ENCODE data around the gene AKR7A2. TPM values are rescaled to one million over a fixed set of nuclear protein-coding genes. Genes with fewer than 3 reads are reported as not detected.

Gene AKR7A2
- total and polyA plus RNA-seq, 12 donors, result 6.8 to 48.5 (median 43.0) TPM

- intact Hi-C loops (cut with DNase I), result no loop called here
- peaks cover 5 to 100% (median 42%) of the 10 kb centered on the region in 9 donors for H3K36me3 ChIP-seq
- no peak for DNase-seq
Observed at GRCh38 chr1:19351873-19352272, 39.9 kb upstream of the AKR7A2 start.

DNA sequence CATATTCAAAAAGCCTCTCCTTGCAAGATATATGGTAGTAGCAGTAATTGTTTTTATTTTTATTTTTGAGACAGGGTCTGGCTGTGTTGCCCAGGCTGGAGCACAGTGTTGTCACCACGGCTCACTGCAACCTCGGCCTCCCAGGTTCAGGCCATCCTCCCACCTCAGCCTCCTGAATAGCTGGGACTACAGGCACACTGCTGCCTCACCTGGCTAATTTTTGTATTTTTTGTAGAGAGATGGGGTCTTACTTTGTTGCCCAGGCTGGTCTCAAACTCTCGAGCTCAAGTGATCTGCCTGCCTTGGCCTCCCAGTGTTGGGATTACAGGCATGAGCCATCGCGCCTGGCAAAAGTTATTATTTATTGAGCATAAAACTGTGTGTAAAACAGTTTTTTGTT is 38.6 kb upstream of the AKR7A2 start:
- intact Hi-C loops (cut with DNase I), result no loop called here

More at GRCh38 chr1:19351873-19352272, 39.9 kb upstream of the AKR7A2 start:
- Histone ChIP-seq H3K4me3 (no peak overlapping the region), H3K27me3 (no peaks in the 10 kb centered on the region), H3K4me1 (peaks cover 0 to 19% (median 0%) of the 10 kb centered on the region in 9 donors), H3K9me3 (no peaks in the 10 kb centered on the region), H3K27ac (no peak overlapping the region)
- 76 to 85% methylated on average over 10 of the region's 10 CpGs for WGBS, 2 donors
- ATAC-seq, result peak in 2 of 8 donors; percentile 36 to 38
- TF ChIP-seq, protein P1, sequence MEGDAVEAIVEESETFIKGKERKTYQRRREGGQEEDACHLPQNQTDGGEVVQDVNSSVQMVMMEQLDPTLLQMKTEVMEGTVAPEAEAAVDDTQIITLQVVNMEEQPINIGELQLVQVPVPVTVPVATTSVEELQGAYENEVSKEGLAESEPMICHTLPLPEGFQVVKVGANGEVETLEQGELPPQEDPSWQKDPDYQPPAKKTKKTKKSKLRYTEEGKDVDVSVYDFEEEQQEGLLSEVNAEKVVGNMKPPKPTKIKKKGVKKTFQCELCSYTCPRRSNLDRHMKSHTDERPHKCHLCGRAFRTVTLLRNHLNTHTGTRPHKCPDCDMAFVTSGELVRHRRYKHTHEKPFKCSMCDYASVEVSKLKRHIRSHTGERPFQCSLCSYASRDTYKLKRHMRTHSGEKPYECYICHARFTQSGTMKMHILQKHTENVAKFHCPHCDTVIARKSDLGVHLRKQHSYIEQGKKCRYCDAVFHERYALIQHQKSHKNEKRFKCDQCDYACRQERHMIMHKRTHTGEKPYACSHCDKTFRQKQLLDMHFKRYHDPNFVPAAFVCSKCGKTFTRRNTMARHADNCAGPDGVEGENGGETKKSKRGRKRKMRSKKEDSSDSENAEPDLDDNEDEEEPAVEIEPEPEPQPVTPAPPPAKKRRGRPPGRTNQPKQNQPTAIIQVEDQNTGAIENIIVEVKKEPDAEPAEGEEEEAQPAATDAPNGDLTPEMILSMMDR (IDR thresholded peaks at IDR 0.05), result no peak

DNA sequence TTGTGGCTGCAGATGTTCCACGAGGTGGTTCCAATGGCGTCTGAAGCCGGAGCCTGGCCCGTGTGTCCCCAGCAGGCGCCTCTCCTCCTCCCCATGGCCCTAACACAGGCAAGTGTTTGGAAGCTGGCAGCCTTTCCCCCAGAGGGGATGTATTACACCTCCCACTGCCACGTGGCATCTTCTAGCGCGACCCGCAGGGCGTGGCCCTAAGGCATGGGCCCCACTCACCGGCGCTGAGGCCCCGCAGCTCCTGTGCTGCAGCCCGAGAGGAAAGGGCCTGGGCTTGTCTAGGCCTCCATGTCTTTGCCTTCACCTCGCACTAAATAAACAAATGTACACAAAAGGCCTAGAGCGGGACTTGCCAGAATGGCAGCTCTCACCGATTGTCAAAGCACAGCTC is 38.1 kb upstream of the AKR7A2 start:
- H3K4me1 ChIP-seq, result peaks cover 0 to 22% (median 0%) of the 10 kb centered on the region in 9 donors
- intact Hi-C loops (cut with DNase I), result loop anchor here in 1 of 10 donors (5.0 kb wide), 1 partner anchor 302 kb away; no protein-coding TSS in a partner anchor
- ATAC-seq (no peak), DNase-seq (no peak)
- WGBS, 2 donors, result 95 to 96% methylated on average over 17 of the region's 17 CpGs
- peaks cover 0 to 94% (median 30%) of the 10 kb centered on the region in 9 donors for H3K36me3 ChIP-seq
- H3K27me3 ChIP-seq, result no peaks in the 10 kb centered on the region
- TF ChIP-seq, protein P1 (IDR thresholded peaks at IDR 0.05), result no peak
- H3K4me3 ChIP-seq, result no peak overlapping the region
- no peaks in the 10 kb centered on the region for H3K9me3 ChIP-seq
- no peak overlapping the region for H3K27ac ChIP-seq

More for the DNA sequence above, 38.6 kb upstream of the AKR7A2 start:
- Histone ChIP-seq H3K27ac (no peak overlapping the region), H3K4me3 (no peak overlapping the region), H3K36me3 (peaks cover 2 to 94% (median 29%) of the 10 kb centered on the region in 9 donors), H3K4me1 (peaks cover 0 to 22% (median 0%) of the 10 kb centered on the region in 9 donors), H3K27me3 (no peaks in the 10 kb centered on the region), H3K9me3 (no peaks in the 10 kb centered on the region)
- no peak for DNase-seq
- 98 to 99% methylated on average over 5 of the region's 5 CpGs for WGBS, 2 donors
- no peak for ATAC-seq
- TF ChIP-seq, protein P1 (IDR thresholded peaks at IDR 0.05), result no peak

DNA sequence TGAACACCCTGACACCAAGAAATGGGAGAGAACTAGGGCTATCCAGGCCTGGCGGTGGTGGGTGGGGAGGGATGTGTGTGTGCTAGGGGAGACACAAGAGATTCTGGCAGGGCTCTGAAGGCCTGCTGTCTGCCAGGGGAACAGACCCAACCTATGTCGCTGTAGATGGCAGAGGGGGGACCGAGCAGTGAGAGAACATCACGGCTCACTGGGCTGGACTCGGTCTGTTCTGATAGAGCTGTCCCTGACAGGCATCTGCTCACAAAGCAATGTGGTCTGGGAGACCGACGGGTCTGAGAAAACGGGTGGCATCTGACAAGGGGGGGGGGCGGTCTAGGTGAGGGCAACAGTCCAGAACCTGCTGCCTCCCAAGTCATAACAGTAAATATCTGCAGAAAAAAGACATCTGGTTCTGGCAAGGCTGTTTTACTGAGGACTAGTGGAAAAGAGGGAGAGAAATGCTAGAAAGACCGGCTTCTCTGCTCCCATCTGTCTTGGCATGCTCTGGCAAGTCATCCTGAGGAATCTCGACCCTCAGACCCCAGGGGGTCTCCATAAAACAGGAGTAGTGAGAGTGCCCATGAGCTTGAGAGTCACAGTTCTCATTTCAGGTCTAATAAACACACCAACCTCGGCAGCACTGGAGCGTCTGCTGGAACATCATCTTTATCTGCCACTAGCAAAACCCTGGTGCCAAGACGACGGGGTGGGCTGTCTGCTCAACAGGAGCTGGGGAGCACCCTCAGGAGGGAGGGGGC is 36.7 kb upstream of the AKR7A2 start:
- Histone ChIP-seq H3K9me3 (no peaks in the 10 kb centered on the region), H3K4me1 (peaks cover 0 to 22% (median 5%) of the 10 kb centered on the region in 9 donors), H3K36me3 (peaks cover 0 to 94% (median 34%) of the 10 kb centered on the region in 9 donors), H3K27ac (peak overlapping the region in 1 of 10 donors; percentile 36), H3K27me3 (no peaks in the 10 kb centered on the region), H3K4me3 (no peak overlapping the region)
- TF ChIP-seq, protein P1 (IDR thresholded peaks at IDR 0.05), result no peak
- WGBS, 2 donors, result 88 to 89% methylated on average over 14 of the region's 15 CpGs
- intact Hi-C loops (cut with DNase I), result loop anchor here in 1 of 10 donors (5.0 kb wide), 1 partner anchor 304 kb away; no protein-coding TSS in a partner anchor
- ATAC-seq (no peak), DNase-seq (no peak)

Data from heart right ventricle (tissue), 16 donors.